HG02840 (cell line): ENCODE results near the gene MDH1.
"Not testable (repeated sequence)": the region's sequence is repeated elsewhere in the genome, so short reads cannot be mapped to it uniquely, and the experiment has no call there.

Source experiments
- ATAC-seq: cut with Tn5 transposase; IDR thresholded peaks from one replicate; pipeline ENCODE4 v1.9.1; 2021; ENCODE audit warnings: mild to moderate bottlenecking, moderate library complexity, moderate number of reproducible peaks; ENCODE audit not compliant: unreplicated experiment, low FRiP score

Gene MDH1

GRCh38 chr2:63587814-63588384 is 864 bp upstream of the MDH1 start:
- peak; percentile 3 for ATAC-seq

- ATAC-seq: peak; percentile 11
Measured at GRCh38 chr2:63589148-63589958, 590 bp downstream of the MDH1 start.

- ATAC-seq: no peak
Measured at GRCh38 chr2:63590626-63591408, 2.1 kb downstream of the MDH1 start.

GRCh38 chr2:63591566-63592175 is 2.9 kb downstream of the MDH1 start:
- no peak for ATAC-seq

- ATAC-seq: no peak
Measured at GRCh38 chr2:63594660-63595059, 5.9 kb downstream of the MDH1 start.

GRCh38 chr2:63596401-63596883 is 7.7 kb downstream of the MDH1 start:
- ATAC-seq: no peak

GRCh38 chr2:63598981-63599380 is 10.2 kb downstream of the MDH1 start:
- ATAC-seq: no peak

- ATAC-seq: no peak
Measured at GRCh38 chr2:63600881-63601460, 12.2 kb downstream of the MDH1 start.

GRCh38 chr2:63604666-63605065 is 15.9 kb downstream of the MDH1 start:
- no peak for ATAC-seq

GRCh38 chr2:63608865-63609264 is 20.1 kb downstream of the MDH1 start:
- not testable (repeated sequence) for ATAC-seq

GRCh38 chr2:63610525-63610924 is 21.8 kb downstream of the MDH1 start:
- ATAC-seq: no peak

- no peak for ATAC-seq
Measured at GRCh38 chr2:63613391-63613901, 24.7 kb downstream of the MDH1 start.

- ATAC-seq: no peak
Measured at GRCh38 chr2:63614448-63614968, 25.7 kb downstream of the MDH1 start.

- ATAC-seq: no peak
Measured at GRCh38 chr2:63614983-63615945, 26.5 kb downstream of the MDH1 start.

- no peak for ATAC-seq
Measured at GRCh38 chr2:63617366-63617765, 28.6 kb downstream of the MDH1 start.

- no peak for ATAC-seq
Measured at GRCh38 chr2:63619328-63619727, 30.6 kb downstream of the MDH1 start.

- ATAC-seq: no peak
Measured at GRCh38 chr2:63622751-63623150, 34.0 kb downstream of the MDH1 start.

GRCh38 chr2:63623763-63624162 is 35.0 kb downstream of the MDH1 start:
- ATAC-seq: not testable (repeated sequence)

- ATAC-seq: no peak
Measured at GRCh38 chr2:63627866-63628265, 39.1 kb downstream of the MDH1 start.
